Esophagus muscularis mucosa (tissue), 3 donors: ENCODE measurements around the gene GAPDH.

Experiments
- POLR2A ChIP-seq: fragments of 450-650 bp; IDR thresholded peaks from one replicate; pipeline ENCODE4 v1.6.1; 2017; ENCODE audit warnings: antibody characterized with exemption, moderate library complexity, mild to moderate bottlenecking, low read depth
- POLR2AphosphoS5 ChIP-seq, 2 donors: sonication (generic); formaldehyde crosslinking; IDR thresholded peaks; one replicate each; pipeline ENCODE4 v1.6.1; 2017; ENCODE audit warnings: antibody characterized with exemption in 2 of 2
- TF ChIP-seq, protein P1 (sequence below), 3 experiments: fragments of 200-600 bp in 2 of 3; fragments of 450-650 bp in 1 of 3; sonication (generic) in 2 of 3; IDR thresholded peaks; one replicate each; pipeline ENCODE4 v1.5.1; 2017 to 2019; ENCODE audit warnings: antibody characterized with exemption in 3 of 3, mild to moderate bottlenecking in 2 of 3, moderate library complexity in 1 of 3

DNA sequence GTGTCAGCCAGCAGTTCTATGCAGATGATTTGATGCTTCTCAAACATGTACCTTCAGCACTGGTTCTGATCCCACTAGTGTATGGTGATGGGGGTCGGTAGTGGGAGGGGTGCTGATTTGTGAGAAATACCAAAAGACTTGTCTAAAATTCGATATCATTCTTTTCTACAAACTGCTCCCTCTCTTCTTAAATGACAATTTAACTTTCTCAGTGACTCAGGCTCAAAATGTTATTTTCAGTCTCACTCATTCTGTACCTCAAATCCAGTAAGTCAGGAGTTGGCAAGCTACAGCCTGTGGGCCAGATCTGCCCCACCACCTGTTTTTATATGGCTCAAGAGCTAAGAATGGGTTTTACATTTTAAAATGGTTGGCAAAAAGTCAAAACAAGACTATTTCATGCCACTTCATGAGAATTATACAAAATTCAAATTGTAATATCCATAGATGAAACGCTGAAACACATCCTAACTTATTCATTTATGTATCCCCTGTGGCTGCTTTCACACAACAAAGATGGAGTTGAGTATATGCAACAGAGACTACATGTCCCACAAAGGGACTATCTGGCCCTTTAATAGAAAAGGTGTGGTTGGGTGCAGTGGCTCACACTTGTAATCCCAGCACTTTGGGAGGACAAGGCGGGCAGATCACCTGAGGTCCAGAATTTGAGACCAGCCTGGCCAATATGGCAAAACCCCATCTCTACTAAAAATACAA, 40.4 kb downstream of the GAPDH start:
- TF ChIP-seq, protein P1, sequence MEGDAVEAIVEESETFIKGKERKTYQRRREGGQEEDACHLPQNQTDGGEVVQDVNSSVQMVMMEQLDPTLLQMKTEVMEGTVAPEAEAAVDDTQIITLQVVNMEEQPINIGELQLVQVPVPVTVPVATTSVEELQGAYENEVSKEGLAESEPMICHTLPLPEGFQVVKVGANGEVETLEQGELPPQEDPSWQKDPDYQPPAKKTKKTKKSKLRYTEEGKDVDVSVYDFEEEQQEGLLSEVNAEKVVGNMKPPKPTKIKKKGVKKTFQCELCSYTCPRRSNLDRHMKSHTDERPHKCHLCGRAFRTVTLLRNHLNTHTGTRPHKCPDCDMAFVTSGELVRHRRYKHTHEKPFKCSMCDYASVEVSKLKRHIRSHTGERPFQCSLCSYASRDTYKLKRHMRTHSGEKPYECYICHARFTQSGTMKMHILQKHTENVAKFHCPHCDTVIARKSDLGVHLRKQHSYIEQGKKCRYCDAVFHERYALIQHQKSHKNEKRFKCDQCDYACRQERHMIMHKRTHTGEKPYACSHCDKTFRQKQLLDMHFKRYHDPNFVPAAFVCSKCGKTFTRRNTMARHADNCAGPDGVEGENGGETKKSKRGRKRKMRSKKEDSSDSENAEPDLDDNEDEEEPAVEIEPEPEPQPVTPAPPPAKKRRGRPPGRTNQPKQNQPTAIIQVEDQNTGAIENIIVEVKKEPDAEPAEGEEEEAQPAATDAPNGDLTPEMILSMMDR (IDR thresholded peaks at IDR 0.05): no peak
- TF ChIP-seq POLR2AphosphoS5 (IDR thresholded peaks at IDR 0.05) (no peak), POLR2A (no peak)
